Fibroblast of pulmonary artery (primary cell): ENCODE data around the gene GLYR1.
A peak's percentile ranks its signal among the peaks of the same experiment; 100 is the strongest.

Source experiments
- DNase-seq: peaks from one replicate; pipeline ENCODE4 v3.0.0-alpha.2; 2010; ENCODE audit warnings: low read depth
- H3K4me3 ChIP-seq: replicated peaks from 2 replicates; pipeline ENCODE4 v1.5.1; 2011; ENCODE audit warnings: low read depth, mild to moderate bottlenecking, control low read depth, low read length, moderate library complexity
- TF ChIP-seq, protein P1 (sequence below): IDR thresholded peaks from 2 replicates; pipeline ENCODE4 v1.5.1; 2011; ENCODE audit warnings: mild to moderate bottlenecking, control low read depth, low read length, inconsistent platforms; ENCODE audit errors: missing control alignments

The GLYR1 gene

DNA sequence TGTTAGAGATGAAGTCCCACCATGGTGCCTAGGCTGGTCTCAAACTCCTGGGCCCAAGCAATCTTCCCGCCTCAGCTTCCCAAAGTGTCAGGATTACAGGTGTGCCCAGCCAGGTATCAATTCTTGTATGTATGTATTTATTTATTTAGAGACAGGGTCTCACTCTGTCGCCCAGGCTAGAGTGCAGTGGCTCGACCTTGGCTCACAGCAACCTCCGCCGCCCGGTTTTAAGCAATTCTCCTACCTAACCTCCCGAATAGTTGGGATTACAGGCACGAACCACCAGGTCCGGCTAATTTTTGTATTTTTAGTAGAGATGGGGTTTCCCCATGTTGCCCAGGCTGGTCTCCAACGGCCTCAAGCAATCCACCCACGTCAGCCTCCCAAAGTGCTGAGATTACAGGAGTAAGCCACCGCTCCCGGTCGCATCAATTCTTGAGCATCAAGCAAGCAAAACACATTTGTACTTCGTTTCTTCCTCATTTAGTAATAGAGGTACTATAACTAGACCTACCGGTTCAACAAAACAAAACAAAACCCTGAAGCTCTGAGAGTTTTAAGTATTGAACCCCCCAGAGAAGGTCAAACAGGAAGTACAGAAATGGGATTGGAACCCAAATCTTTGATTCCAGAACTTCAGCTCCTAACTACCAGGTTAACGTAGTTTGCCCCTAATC lies 79.1 kb downstream of the GLYR1 start:
- TF ChIP-seq, protein P1, sequence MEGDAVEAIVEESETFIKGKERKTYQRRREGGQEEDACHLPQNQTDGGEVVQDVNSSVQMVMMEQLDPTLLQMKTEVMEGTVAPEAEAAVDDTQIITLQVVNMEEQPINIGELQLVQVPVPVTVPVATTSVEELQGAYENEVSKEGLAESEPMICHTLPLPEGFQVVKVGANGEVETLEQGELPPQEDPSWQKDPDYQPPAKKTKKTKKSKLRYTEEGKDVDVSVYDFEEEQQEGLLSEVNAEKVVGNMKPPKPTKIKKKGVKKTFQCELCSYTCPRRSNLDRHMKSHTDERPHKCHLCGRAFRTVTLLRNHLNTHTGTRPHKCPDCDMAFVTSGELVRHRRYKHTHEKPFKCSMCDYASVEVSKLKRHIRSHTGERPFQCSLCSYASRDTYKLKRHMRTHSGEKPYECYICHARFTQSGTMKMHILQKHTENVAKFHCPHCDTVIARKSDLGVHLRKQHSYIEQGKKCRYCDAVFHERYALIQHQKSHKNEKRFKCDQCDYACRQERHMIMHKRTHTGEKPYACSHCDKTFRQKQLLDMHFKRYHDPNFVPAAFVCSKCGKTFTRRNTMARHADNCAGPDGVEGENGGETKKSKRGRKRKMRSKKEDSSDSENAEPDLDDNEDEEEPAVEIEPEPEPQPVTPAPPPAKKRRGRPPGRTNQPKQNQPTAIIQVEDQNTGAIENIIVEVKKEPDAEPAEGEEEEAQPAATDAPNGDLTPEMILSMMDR: no peak
- peak; percentile 26 for DNase-seq
- peak overlapping the region; percentile 70 for H3K4me3 ChIP-seq

DNA sequence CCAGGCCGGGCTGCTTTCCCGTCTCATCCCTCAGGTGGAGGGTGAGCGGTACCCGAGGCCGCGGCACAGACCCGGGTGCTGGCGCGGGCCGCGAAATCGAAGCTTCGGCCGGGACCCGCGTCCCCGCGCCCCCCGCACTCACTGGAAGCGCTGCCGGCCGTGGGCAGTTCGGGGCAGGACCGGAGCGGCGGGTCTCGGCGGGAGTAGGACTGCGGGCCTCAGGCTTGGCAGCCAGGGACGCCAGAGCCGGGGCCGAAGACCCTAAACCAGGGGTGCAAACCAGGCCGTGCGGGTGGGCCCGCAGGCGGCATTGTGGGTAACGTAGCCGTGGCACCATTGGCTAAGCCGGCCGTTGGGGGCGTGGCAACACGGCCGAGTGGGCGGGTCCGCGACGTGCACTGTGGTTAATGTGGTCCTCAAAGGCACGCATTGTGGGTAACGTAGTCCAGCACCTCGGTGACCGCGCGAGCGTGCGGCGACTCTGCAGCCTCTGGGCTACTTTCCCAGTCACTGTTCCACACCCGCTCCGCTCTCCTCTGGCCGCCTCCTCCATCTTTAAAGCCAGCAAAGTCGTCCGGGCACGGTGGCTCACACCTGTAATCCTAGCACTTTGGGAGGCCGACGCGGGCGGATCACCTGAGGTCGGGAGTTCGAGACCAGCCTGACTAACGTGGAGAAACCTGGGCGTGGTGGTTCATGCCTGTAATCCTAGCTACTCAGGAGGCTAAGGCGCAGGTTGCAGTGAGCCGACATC lies 80.0 kb downstream of the GLYR1 start, which contains the start of gene ZNF500:
Gene ZNF500, minus strand, starts transcription at position 288 of the 754 bp plus-strand sequence. CDS start 1,184 bp downstream, outside the sequence.
- H3K4me3 ChIP-seq: peak within 1 kb of the TSS; percentile 90
- TF ChIP-seq, protein P1: no peak
- DNase-seq: peak; percentile 96

DNA sequence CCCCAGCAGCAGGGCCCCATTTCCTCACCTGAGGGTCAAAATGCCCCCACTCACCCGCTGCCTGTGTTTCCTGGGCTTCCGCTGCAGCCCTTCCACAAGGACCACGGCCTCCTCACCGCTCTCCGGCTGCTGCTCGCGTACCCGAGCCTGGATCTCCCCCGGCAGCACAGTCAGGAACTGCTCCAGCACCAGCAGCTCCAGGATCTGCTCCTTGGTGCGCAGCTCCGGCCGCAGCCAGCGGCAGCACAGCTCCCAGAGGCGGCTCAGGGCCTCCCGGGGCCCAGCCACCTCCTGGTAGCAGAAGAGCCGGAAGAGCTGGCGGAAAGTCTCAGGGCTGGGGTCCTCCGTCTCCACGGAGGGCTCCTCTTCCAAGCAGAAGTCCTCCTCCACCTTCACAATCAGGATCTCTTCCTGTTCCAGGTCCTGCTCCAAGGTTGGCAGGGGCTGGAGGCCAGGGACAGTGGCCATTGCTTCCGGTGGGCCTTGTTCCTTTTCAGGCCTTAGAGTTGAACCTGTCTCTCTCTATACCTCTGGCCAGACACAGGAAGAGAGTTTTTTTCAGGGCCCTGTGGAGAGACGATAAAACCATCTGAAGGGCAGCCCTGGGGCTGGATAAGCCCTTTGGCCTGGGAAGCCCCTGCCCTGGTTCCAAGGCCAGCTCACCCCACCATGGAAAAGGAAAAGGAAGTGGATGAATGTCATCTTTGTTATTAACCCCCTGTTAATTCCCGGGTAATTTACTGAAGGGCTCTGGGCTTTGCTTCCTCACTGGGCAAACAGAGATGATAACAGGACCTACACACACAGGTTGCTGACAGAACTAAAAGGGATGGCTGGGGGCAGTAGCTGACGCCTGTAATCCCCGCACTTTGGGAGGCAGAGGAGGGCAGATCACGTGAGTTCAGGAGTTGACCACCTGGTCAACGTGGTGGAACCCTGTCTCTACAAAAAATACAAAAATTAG lies 81.3 kb downstream of the GLYR1 start:
- TF ChIP-seq, protein P1: no peak

DNA sequence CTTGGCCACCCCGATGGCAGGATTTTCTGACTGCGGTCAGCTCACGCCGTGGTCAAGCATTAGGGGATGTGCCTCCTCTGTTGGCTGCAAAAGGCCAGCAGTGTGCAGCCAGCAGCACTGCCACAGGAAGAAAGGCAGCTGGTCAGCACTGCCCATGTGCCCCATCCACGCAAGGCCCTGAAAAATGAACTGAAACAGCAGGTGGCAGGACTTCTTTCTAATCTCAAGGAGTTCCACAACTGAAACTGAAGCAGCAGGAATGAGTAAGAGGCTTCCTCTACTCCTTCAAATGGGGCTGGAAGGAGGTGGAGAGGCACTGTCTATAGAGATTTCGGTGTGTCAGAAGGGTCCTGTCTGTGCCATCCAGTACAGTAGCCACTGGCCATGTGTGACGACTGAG lies 83.3 kb downstream of the GLYR1 start:
- TF ChIP-seq, protein P1: no peak

More for the DNA sequence above, 81.3 kb downstream of the GLYR1 start:
- DNase-seq: no peak
- peak overlapping the region; percentile 90 for H3K4me3 ChIP-seq

DNA sequence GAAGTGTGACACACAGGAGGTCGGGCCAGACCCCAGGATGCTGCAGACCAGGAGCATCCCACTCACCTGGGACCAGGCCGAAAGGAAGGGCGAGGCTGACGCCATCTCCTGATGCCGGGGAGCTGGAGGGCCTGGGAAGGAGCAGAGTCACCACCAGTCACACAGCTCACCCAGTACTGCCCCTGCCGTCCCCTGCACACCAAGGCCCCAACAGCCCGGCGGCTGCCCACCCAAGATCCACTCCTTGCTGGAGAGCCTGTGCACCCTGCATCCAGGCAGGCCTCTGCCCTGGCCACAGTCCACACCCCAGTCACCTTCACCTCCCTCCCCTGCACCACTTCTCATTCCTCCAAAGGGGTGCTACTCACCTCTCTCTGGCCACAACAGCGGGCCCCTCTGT lies 84.9 kb downstream of the GLYR1 start:
- no peak for DNase-seq
- TF ChIP-seq, protein P1: no peak
- no peak overlapping the region for H3K4me3 ChIP-seq

More for the DNA sequence above, 83.3 kb downstream of the GLYR1 start:
- no peak overlapping the region for H3K4me3 ChIP-seq
- DNase-seq: no peak

DNA sequence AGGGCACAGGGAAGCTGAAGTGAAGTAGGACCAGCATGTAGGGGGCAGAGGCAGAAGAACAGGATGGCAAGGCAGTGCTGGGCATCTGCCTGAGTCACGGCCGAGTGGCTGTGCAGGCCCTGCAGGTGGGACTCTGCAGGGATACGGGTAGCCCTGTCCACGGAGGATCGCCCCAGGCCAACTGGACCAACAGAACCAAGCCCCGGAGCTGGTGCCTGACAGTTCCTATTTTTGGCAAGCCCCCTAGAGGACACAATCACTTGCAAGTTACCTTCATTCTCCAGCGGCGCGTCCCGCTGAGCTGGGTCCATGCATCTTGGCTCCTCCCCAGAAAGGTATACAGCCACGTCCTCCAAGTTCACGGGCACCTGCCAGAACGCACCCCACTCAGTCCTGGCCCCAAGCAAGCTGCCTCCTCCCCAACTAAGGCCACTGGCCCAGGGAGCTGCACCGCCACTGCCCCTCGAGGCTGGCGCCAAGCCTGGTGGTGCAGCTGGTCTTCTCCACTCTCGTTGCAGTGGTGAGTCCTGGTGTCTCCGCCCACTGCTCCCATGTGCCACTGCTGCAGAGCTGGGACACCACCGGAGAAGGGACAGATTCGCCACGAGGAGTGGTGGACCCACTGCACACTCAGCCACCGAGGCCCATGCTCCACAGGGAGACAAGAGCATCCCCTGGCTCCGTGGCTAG lies 86.7 kb downstream of the GLYR1 start:
- no peak overlapping the region for H3K4me3 ChIP-seq
- no peak for DNase-seq
- TF ChIP-seq, protein P1: no peak
